ENCODE data around the gene SENP7. TPM values are rescaled to one million over a fixed set of nuclear protein-coding genes. Genes with fewer than 3 reads are reported as not detected.

The SENP7 gene
- total RNA-seq, 1 donor from 2014 or later = 20.0 TPM

GRCh38 chr3:101513419-101513986, 491 bp upstream of the SENP7 start:
- peaks cover 7% of the 10 kb centered on the region for H3K4me1 ChIP-seq
- H3K9me3 ChIP-seq = no peaks in the 10 kb centered on the region
- no peaks in the 10 kb centered on the region for H3K36me3 ChIP-seq
- peak overlapping the region; percentile 92 for H3K27ac ChIP-seq
- peak overlapping the region; percentile 87 for H3K4me3 ChIP-seq
- DNase-seq = no peak
- intact Hi-C loops (cut with DNase I) = no loop called here
- ATAC-seq = peak; percentile 57
- H3K27me3 ChIP-seq = no peaks in the 10 kb centered on the region
- TF ChIP-seq, protein P1, sequence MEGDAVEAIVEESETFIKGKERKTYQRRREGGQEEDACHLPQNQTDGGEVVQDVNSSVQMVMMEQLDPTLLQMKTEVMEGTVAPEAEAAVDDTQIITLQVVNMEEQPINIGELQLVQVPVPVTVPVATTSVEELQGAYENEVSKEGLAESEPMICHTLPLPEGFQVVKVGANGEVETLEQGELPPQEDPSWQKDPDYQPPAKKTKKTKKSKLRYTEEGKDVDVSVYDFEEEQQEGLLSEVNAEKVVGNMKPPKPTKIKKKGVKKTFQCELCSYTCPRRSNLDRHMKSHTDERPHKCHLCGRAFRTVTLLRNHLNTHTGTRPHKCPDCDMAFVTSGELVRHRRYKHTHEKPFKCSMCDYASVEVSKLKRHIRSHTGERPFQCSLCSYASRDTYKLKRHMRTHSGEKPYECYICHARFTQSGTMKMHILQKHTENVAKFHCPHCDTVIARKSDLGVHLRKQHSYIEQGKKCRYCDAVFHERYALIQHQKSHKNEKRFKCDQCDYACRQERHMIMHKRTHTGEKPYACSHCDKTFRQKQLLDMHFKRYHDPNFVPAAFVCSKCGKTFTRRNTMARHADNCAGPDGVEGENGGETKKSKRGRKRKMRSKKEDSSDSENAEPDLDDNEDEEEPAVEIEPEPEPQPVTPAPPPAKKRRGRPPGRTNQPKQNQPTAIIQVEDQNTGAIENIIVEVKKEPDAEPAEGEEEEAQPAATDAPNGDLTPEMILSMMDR (IDR thresholded peaks at IDR 0.05) = no peak

DNA sequence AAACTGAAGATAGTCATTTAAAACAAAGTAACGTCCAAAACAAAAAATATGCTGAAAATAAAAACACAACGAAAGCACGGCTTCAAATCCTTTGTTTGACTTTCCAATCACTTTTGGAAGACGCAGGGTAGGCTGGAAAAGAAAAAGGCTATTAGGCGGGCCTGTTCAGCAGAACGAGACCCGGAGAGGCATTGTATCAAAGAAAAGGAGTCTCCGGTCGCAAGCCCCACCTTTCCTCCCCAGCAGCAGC, 691 bp downstream of the SENP7 start:
- Histone ChIP-seq H3K4me3 (peak overlapping the region; percentile 87), H3K27me3 (no peaks in the 10 kb centered on the region), H3K27ac (peak overlapping the region; percentile 92), H3K4me1 (peaks cover 7% of the 10 kb centered on the region), H3K9me3 (no peaks in the 10 kb centered on the region), H3K36me3 (no peaks in the 10 kb centered on the region)
- no peak for DNase-seq
- ATAC-seq = no peak
- TF ChIP-seq, protein P1 (IDR thresholded peaks at IDR 0.05) = no peak
- intact Hi-C loops (cut with DNase I) = no loop called here

DNA sequence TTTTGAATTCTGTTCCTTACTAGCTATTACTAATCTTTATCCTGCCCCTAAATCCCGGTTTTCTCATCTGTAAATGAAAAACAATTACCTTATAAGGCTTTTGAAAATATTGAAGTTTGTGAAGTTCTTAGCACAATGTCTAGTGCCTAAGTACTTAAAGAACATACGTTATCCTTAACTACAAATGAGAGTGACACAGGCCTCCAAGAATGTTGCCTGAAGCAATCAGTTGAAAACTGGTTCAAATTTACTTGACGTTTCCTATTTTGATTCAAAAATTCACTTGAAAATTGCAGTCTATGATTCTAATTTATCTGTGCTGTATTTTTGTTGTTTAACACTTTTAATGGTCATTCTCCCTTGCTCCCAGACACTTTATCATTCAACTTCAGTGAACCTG, 3.2 kb downstream of the SENP7 start:
- Histone ChIP-seq H3K4me1 (peaks cover 7% of the 10 kb centered on the region), H3K9me3 (no peaks in the 10 kb centered on the region), H3K27me3 (no peaks in the 10 kb centered on the region), H3K36me3 (no peaks in the 10 kb centered on the region), H3K4me3 (no peak overlapping the region), H3K27ac (no peak overlapping the region)
- DNase-seq (no peak), ATAC-seq (no peak)
- intact Hi-C loops (cut with DNase I) = no loop called here
- TF ChIP-seq, protein P1 (IDR thresholded peaks at IDR 0.05) = no peak

- H3K27me3 ChIP-seq = no peaks in the 10 kb centered on the region
- H3K36me3 ChIP-seq = no peaks in the 10 kb centered on the region
- H3K4me1 ChIP-seq = peaks cover 7% of the 10 kb centered on the region
- intact Hi-C loops (cut with DNase I) = no loop called here
- H3K27ac ChIP-seq = no peak overlapping the region
- H3K9me3 ChIP-seq = no peaks in the 10 kb centered on the region
- no peak overlapping the region for H3K4me3 ChIP-seq
- DNase-seq (no peak), ATAC-seq (no peak)
- TF ChIP-seq, protein P1 (IDR thresholded peaks at IDR 0.05) = no peak
Measured at GRCh38 chr3:101509281-101509680, 3.7 kb downstream of the SENP7 start.

GRCh38 chr3:101501783-101502182, 11.2 kb downstream of the SENP7 start:
- Histone ChIP-seq H3K4me1 (no peaks in the 10 kb centered on the region), H3K36me3 (no peaks in the 10 kb centered on the region), H3K4me3 (no peak overlapping the region), H3K27me3 (no peaks in the 10 kb centered on the region), H3K9me3 (no peaks in the 10 kb centered on the region), H3K27ac (no peak overlapping the region)
- DNase-seq (no peak), ATAC-seq (no peak)
- TF ChIP-seq, protein P1 (IDR thresholded peaks at IDR 0.05) = no peak
- intact Hi-C loops (cut with DNase I) = no loop called here

- TF ChIP-seq, protein P1 (IDR thresholded peaks at IDR 0.05) = no peak
- Histone ChIP-seq H3K9me3 (no peaks in the 10 kb centered on the region), H3K27ac (no peak overlapping the region), H3K36me3 (no peaks in the 10 kb centered on the region), H3K4me1 (no peaks in the 10 kb centered on the region), H3K27me3 (no peaks in the 10 kb centered on the region), H3K4me3 (no peak overlapping the region)
- no peak for DNase-seq
- intact Hi-C loops (cut with DNase I) = no loop called here
- ATAC-seq = no peak
Measured at GRCh38 chr3:101500208-101500607, 12.8 kb downstream of the SENP7 start.
